ENCODE data around the gene NEK9.
"Not testable (repeated sequence)": the region's sequence is repeated elsewhere in the genome, so short reads cannot be mapped to it uniquely, and the experiment has no call there.

NEK9 gene

DNA sequence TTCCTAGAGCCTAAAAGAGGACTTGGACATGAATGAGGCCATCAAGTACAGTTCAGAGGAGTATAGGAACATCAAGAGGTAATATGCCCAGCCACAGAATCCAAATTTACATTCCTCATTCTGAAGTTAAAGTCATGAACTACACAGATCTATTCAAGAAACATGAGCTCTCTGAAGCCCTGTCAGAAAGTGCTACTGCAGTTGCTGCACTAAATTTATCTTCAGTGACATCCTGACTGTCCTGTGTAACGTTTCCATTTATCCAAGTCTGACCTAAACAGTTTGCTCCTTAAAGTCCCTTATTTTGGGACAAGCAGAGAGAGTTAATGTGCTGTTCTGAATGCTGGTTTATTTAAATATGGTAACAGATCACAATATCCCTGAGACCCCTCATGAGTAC, 28.2 kb downstream of the NEK9 start:
- no peak for DNase-seq

DNA sequence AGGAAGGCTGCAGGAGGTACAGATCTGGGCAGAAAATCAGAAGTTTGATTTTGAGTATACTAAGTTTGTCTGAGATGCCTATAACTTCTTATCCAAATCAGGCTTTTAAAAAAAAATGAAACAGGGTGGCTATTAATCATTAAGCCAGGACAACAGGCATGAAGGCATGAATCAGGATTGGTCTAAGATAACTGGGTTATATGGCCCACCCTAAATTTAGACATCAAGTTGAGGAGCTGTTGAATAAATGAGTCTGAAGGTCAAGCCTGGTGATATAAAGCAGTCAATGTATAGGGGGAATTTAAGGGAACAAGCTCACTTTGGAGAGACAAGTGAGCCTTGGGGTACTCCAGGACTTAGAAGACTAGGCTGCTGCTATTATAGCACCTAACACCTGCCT, 28.6 kb downstream of the NEK9 start:
- DNase-seq = no peak

- DNase-seq = no peak
Observed at GRCh38 chr14:75096959-75097358, 29.9 kb downstream of the NEK9 start.

DNA sequence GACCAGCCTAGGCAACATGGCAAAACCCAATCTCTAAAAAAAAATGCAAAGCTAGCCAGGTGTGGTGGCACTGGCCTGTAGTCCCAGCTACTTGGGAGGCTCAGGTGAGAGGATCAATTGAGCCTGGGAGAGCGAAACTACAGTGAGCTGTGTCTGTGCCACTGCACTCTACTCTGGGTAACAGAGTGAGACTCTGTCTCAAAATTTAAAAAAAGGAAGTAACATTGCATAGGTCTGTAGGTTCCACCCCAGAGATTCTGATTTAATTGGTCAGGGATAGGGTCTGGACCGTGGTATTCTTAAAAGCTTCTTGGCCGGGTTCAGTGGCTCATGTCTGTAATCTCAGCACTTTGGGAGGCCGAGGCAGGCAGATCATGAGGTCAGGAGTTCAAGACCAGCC, 31.2 kb downstream of the NEK9 start:
- DNase-seq = no peak

- no peak for DNase-seq
Observed at GRCh38 chr14:75094896-75095295, 32.0 kb downstream of the NEK9 start.

GRCh38 chr14:75092698-75093097, 34.1 kb downstream of the NEK9 start:
- no peak for DNase-seq

GRCh38 chr14:75091251-75091650, 35.6 kb downstream of the NEK9 start:
- DNase-seq = no peak

- no peak for DNase-seq
Observed at GRCh38 chr14:75090353-75090752, 36.5 kb downstream of the NEK9 start.

GRCh38 chr14:75088566-75089373, 38.1 kb downstream of the NEK9 start:
- DNase-seq = no peak

GRCh38 chr14:75088153-75088552, 38.7 kb downstream of the NEK9 start:
- no peak for DNase-seq

DNA sequence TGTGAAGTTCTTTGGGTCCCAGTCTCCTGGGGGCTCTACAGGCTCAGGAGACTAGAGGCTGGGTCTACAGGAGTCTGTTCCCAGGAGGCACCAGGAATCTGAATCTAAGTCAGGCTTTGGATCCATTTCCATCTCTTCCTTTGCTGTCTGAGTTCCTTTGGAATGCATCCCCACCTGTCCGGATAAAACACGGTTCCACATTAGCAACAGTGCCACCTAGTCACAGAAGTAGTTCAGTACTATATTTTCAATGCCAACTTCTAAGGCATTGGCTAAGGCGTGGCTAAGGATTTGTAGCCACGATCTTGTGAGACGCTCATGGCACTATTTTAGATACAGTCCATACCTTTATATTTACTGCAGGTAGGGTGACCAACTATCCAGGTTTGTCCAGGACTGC, 42.3 kb downstream of the NEK9 start:
- DNase-seq = no peak

- no peak for DNase-seq
Observed at GRCh38 chr14:75083271-75083670, 43.6 kb downstream of the NEK9 start.

DNA sequence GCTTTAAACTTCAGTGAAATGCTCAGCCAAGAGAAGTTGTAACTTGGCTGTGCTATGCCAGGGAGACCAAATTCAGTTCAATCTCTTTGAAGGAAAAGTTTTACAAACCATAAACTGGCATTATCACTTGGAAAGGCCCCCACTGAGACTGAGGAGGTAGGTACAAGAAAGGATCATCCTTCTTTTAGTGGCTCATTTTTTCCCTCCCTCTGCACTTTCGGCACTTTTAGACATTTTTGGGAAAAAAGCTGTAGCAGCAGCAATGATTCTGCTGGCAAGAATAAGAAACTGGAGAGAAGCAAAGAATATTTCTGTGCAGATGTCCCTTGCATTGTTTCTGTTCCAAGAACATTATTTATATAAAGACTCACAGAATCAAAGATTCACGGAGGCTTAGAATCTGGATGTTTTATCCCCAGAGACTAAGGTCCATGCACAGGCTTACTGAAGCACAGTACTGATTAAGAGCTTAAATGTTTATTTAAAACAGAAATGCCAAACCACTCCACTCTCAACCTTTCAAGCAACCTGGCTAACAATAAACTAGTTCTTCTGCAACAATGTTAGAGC, 45.1 kb downstream of the NEK9 start:
- no peak for DNase-seq

DNA sequence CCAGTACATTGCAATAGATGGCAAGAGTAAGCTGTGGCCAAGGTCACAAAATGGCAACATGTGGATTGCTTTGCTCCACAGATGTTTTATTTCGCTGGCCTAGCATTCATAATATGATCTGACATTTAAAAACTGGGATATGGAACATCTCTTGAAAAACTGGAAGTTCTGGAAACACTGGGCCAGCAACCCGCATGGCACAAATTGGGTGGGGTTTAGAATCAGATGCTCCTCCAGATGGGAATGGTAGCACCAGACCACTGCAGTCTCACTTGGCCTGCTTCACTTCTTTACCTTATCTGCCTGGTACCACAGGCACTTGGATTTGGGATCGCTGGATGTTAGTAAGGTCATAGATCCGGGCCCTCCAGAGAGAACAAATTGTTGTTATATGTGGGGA, 47.3 kb downstream of the NEK9 start:
- DNase-seq = no peak

GRCh38 chr14:75077794-75078193, 49.1 kb downstream of the NEK9 start:
- DNase-seq = no peak

- no peak for DNase-seq
Observed at GRCh38 chr14:75070383-75070782, 56.5 kb downstream of the NEK9 start.

DNA sequence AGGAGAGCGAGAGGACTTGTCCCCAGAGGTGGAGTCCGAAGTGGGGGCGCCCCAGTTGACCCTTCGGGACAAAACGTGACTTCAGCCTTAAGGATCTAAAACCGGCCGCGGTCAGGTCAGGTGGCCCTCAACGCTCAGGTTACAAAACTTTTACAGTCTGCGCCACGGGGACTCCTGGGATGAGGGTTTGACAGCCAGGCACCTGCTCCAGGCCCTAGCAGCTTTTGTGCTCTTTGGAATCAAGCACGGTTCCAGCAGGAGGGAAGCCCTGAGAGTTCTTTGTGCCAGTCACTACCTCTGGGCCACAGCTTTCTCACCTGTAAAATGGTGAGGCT, 57.1 kb downstream of the NEK9 start:
- DNase-seq = no peak

DNA sequence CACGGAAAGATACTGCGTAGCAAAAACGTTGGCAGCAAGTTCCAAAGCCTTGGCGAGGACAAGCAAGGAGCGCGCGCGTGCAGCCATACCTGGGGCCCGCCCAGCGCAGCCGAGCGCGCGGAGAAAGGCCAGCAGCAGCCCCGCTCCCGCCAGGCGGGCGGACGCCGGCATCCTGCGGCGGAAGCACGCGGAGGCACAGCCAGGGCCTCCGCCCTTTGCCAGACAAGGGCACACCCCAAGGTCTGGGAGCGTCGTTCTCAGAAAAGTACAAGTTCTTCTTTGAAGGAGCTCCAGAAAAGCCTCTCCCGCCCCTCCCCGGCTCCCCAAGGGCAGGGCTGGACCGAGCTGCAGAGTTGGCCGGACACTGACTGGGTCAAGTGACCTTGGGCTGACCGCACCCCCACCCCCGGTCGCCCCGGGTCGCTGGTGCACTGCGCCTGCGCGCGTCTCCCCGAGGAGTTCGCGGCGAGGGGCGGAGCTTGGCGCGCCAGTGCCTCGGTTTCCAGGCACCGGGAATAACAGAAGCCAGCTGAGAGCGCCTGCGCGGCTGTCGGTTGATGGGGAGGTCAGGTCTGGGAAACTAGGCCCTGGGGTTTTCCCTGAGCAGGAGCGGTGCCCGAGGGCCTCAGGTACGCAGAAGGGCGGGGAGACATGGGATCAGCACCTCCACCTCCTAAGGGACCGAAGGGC, 57.6 kb downstream of the NEK9 start, which contains the start of gene ZC2HC1C:
Gene ZC2HC1C, plus strand, starts transcription at position 521 of the 690 bp plus-strand sequence. CDS start 933 bp downstream, outside the sequence.
- peak; percentile 86 for DNase-seq

DNA sequence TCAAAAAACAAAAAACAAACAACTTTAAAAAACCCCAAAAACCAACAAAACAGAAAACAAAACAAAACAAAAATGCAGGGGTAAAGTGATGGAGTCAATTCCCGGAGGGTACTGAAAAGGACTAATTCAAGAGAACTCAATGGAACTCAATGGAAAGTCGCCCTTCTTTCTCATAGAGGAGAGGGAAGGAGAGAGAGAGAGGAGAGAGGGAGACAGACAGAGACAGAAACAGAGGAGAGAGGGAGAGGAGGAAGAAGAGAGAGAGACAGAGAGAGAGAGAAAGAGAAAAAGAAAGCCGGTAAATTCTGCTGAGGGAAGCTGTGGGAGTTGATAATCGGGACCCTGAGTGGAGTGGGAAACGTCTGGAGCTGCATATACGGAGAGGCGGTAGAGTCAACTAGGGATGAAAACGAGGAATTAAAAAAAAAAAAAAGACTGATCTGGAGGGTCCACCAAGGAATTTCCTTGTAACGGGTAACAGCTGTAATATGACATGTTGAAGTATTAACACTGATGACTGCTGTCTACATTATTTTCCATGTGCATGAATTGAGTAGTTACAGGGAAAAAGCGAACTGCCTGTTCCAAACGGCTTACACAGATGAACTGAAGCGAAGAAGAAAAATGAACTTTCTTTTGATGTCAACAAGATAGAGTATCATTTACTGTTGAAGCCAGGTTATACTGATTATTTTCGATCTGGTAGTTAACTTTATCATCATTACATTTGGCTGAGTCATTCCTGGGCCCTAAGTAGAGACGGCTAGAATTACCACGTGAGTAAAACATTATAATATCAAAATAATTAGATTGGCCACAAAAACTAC, 58.3 kb downstream of the NEK9 start:
- DNase-seq = no peak

GRCh38 chr14:75067765-75068164, 59.1 kb downstream of the NEK9 start:
- not testable (repeated sequence) for DNase-seq

DNA sequence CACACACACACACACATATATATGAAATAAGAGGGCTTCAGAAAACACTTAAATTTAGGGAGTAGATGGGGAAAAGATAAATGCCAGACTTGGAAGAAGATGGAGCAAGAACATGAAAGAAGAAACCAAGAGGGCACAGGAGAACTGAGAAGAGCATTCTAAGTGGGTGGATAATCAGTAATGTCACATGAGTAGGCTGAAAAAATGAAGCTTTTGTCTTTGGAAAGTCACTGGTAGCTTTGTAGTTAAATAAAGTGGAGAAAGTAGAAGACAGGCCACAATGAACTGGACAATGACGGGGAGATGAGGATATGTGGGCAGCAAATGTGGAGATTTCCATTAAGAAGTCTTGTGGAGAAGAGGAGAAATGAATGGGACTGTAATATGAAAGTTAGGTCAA, 59.6 kb downstream of the NEK9 start:
- DNase-seq = no peak

DNA sequence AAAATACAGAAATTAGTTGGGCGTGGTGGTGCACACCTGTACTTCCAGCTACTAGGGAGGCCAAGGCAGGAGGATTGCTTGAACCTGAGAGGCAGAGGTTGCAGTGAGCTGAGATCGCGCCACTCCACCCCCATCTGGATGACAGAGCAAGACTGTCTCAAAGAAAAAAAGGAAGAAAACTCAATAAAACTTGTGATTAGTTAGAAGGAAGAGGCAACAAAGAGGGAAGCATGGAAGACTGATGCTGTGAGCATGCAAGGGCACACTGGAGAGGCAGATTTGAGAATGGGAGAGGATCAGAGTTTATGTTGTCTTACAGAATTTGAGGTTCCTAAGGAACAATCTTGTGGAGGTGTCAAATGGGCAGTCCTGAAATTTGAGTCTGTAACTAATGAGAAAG, 60.2 kb downstream of the NEK9 start:
- no peak for DNase-seq

DNA sequence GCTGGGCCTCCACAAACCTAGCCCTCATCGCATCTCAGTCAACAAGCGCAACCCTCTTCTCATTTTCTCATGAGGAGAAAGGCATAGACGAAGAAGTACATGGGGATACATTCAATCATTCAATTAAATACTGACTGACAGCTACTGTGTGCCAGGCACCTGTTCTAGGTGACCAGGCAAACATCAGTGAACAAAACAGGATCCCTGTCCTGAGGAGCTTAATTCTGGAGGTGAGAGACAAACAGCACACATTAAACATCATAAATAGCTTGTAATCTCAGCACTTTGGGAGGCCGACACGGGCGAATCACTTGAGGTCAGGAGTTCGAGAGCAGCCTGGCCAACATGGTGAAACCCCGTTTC, 62.7 kb downstream of the NEK9 start:
- DNase-seq = no peak

Measured in activated CD4-positive, CD25-positive, alpha-beta regulatory T cell treated with anti-CD3 and anti-CD28 coated beads, Interleukin-2, amount 50 U/mL, for 72 hours (primary cell).